Upper lobe of left lung (tissue), 6 donors: ENCODE results near the gene MRGPRD. TPM values are rescaled to one million over a fixed set of nuclear protein-coding genes. Genes with fewer than 3 reads are reported as not detected.
A peak's percentile ranks its signal among the peaks of the same experiment; 100 is the strongest.

Experiments
- ATAC-seq, 2 donors: fragments of 200-7000 bp; cut with Tn5 transposase; one replicate each; pipeline ENCODE4 v1.9.1; 2022; ENCODE audit warnings: mild to moderate bottlenecking in 2 of 2, moderate library complexity in 2 of 2; ENCODE audit not compliant: low FRiP score in 2 of 2
- DNase-seq, 2 donors: peaks; one replicate each; pipeline ENCODE4 v3.0.0-alpha.2; 2019 to 2020
- H3K27ac ChIP-seq, 4 donors: fragments of 200-600 bp; sonication (generic); one replicate each; pipeline ENCODE4 v1.5.1; 2016 to 2019
- H3K27me3 ChIP-seq, 4 donors: fragments of 200-600 bp; sonication (generic); one replicate each; pipeline ENCODE4 v1.5.1; 2017 to 2019
- H3K36me3 ChIP-seq, 4 donors: fragments of 200-600 bp; sonication (generic); one replicate each; pipeline ENCODE4 v1.5.1; 2016 to 2019
- H3K4me1 ChIP-seq, 4 donors: fragments of 200-600 bp; sonication (generic); one replicate each; pipeline ENCODE4 v1.5.1; 2018 to 2019
- H3K4me3 ChIP-seq, 4 donors: fragments of 200-600 bp; sonication (generic); one replicate each; pipeline ENCODE4 v1.5.1; 2017 to 2019; ENCODE audit warnings: mild to moderate bottlenecking in 2 of 4, moderate library complexity in 1 of 4
- H3K9me3 ChIP-seq, 4 donors: fragments of 200-600 bp; sonication (generic); one replicate each; pipeline ENCODE4 v1.5.1; 2018 to 2019
- CTCF ChIP-seq, 6 experiments: fragments of 450-650 bp in 4 of 6; fragments of 200-600 bp in 2 of 6; sonication (generic) in 2 of 6; IDR thresholded peaks; one replicate each; pipeline ENCODE4 v1.5.1; 2016 to 2019; ENCODE audit warnings: antibody characterized with exemption in 6 of 6
- EP300 ChIP-seq, 4 donors: sonication (generic); formaldehyde crosslinking; IDR thresholded peaks; one replicate each; pipeline ENCODE4 v1.5.1; 2017; ENCODE audit warnings: antibody characterized with exemption in 4 of 4, control low read depth in 2 of 4
- POLR2A ChIP-seq, 4 donors: fragments of 450-650 bp; IDR thresholded peaks; one replicate each; pipeline ENCODE4 v1.5.1; 2016 to 2017; ENCODE audit warnings: antibody characterized with exemption in 4 of 4, mild to moderate bottlenecking in 2 of 4
- POLR2AphosphoS5 ChIP-seq, 2 donors: sonication (generic); formaldehyde crosslinking; IDR thresholded peaks; one replicate each; pipeline ENCODE4 v1.5.1; 2017; ENCODE audit warnings: antibody characterized with exemption in 2 of 2
- WGBS, 2 donors: methylation state at CpG; one replicate each; pipeline ENCODE4 v1.1.5; 2017 to 2018; 5-methylcytosine and 5-hydroxymethylcytosine counted together
- total RNA-seq, 6 donors: library from RNA; depleted of rRNA in 4 of 6; stranded (reverse); fragments of >200 nt in 4 of 6; gene quantifications; one replicate each; pipeline versions ENCODE4 v1.1.0 to v1.2.1, GENCODE V29; 2016 to 2021
- donor health status: DM: no; HTN: no; CAD: no; lungs with moderate emphysema.
- donor health status: DM: no; HTN: yes; CAD: no; lungs with severe emphysema.

The MRGPRD gene
- total RNA-seq, 6 donors from 2014 or later, result not detected

- Histone ChIP-seq H3K27ac (no peak overlapping the region), H3K27me3 (no peaks in the 10 kb centered on the region), H3K36me3 (no peaks in the 10 kb centered on the region), H3K4me1 (peaks cover 0 to 10% (median 7%) of the 10 kb centered on the region in 4 donors), H3K4me3 (no peak overlapping the region), H3K9me3 (no peaks in the 10 kb centered on the region)
- WGBS, 2 donors, result 73 to 82% methylated on average over 12 to 28 of the region's 28 CpGs
- no peak for ATAC-seq
- peak in 1 of 2 donors; percentile 64 for DNase-seq
- no peak for TF ChIP-seq EP300 (IDR thresholded peaks at IDR 0.05)
- TF ChIP-seq POLR2AphosphoS5 (IDR thresholded peaks at IDR 0.05), result no peak
- TF ChIP-seq CTCF (IDR thresholded peaks at IDR 0.05), result no peak
- no peak for TF ChIP-seq POLR2A (IDR thresholded peaks at IDR 0.05)
Measured at GRCh38 chr11:68994161-68994893, 13.5 kb upstream of the MRGPRD start.

DNA sequence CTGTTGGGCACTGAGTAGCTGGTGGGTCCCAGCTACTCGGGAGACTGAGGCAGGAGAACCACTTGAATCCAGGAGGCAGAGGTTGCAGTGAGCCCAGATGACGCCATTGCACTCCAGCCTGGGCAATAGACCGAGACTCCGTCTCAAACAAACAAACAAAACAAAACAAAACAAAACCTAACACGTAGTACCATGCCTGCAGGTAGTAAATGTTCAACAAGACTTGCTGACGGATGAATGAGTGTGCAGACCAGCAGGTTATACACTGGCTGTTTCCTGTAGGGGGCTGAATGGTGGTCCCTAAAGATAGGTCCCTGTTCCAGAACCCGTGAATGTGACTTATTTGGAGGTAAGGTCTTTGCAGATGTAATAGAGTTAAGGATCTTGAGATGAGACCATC lies 12.8 kb upstream of the MRGPRD start:
- Histone ChIP-seq H3K27me3 (no peaks in the 10 kb centered on the region), H3K9me3 (no peaks in the 10 kb centered on the region), H3K36me3 (no peaks in the 10 kb centered on the region), H3K27ac (no peak overlapping the region), H3K4me3 (no peak overlapping the region), H3K4me1 (peaks cover 0 to 6% (median 4%) of the 10 kb centered on the region in 4 donors)
- no peak for DNase-seq
- 73 to 82% methylated on average over 7 of the region's 7 CpGs for WGBS, 2 donors
- TF ChIP-seq POLR2AphosphoS5 (IDR thresholded peaks at IDR 0.05) (no peak), CTCF (IDR thresholded peaks at IDR 0.05) (no peak), POLR2A (IDR thresholded peaks at IDR 0.05) (no peak), EP300 (IDR thresholded peaks at IDR 0.05) (no peak)
- no peak for ATAC-seq

GRCh38 chr11:68992743-68993255 lies 12.0 kb upstream of the MRGPRD start:
- 62 to 69% methylated on average over 14 of the region's 14 CpGs for WGBS, 2 donors
- Histone ChIP-seq H3K4me3 (no peak overlapping the region), H3K4me1 (no peaks in the 10 kb centered on the region), H3K36me3 (no peaks in the 10 kb centered on the region), H3K9me3 (no peaks in the 10 kb centered on the region), H3K27ac (no peak overlapping the region), H3K27me3 (no peaks in the 10 kb centered on the region)
- TF ChIP-seq EP300 (IDR thresholded peaks at IDR 0.05) (no peak), POLR2A (IDR thresholded peaks at IDR 0.05) (no peak), POLR2AphosphoS5 (IDR thresholded peaks at IDR 0.05) (no peak), CTCF (IDR thresholded peaks at IDR 0.05) (no peak)
- ATAC-seq, result no peak
- DNase-seq, result no peak

- no peaks in the 10 kb centered on the region for H3K4me1 ChIP-seq
- H3K27me3 ChIP-seq, result no peaks in the 10 kb centered on the region
- no peak overlapping the region for H3K4me3 ChIP-seq
- no peak overlapping the region for H3K27ac ChIP-seq
- DNase-seq, result peak; percentile 16 to 51
- WGBS, 2 donors, result 78 to 84% methylated on average over 8 to 15 of the region's 16 CpGs
- no peaks in the 10 kb centered on the region for H3K36me3 ChIP-seq
- no peaks in the 10 kb centered on the region for H3K9me3 ChIP-seq
- TF ChIP-seq EP300 (IDR thresholded peaks at IDR 0.05), result no peak
- TF ChIP-seq POLR2A (IDR thresholded peaks at IDR 0.05), result no peak
- TF ChIP-seq POLR2AphosphoS5 (IDR thresholded peaks at IDR 0.05), result no peak
- TF ChIP-seq CTCF (IDR thresholded peaks at IDR 0.05), result no peak
- ATAC-seq, result peak in 1 of 2 donors; percentile 32
Measured at GRCh38 chr11:68990995-68991780, 10.4 kb upstream of the MRGPRD start.
